ENCODE data around the gene DUSP8.
"Not testable (repeated sequence)": the region's sequence is repeated elsewhere in the genome, so short reads cannot be mapped to it uniquely, and the experiment has no call there.

Gene DUSP8, protein sequence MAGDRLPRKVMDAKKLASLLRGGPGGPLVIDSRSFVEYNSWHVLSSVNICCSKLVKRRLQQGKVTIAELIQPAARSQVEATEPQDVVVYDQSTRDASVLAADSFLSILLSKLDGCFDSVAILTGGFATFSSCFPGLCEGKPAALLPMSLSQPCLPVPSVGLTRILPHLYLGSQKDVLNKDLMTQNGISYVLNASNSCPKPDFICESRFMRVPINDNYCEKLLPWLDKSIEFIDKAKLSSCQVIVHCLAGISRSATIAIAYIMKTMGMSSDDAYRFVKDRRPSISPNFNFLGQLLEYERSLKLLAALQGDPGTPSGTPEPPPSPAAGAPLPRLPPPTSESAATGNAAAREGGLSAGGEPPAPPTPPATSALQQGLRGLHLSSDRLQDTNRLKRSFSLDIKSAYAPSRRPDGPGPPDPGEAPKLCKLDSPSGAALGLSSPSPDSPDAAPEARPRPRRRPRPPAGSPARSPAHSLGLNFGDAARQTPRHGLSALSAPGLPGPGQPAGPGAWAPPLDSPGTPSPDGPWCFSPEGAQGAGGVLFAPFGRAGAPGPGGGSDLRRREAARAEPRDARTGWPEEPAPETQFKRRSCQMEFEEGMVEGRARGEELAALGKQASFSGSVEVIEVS

DNA sequence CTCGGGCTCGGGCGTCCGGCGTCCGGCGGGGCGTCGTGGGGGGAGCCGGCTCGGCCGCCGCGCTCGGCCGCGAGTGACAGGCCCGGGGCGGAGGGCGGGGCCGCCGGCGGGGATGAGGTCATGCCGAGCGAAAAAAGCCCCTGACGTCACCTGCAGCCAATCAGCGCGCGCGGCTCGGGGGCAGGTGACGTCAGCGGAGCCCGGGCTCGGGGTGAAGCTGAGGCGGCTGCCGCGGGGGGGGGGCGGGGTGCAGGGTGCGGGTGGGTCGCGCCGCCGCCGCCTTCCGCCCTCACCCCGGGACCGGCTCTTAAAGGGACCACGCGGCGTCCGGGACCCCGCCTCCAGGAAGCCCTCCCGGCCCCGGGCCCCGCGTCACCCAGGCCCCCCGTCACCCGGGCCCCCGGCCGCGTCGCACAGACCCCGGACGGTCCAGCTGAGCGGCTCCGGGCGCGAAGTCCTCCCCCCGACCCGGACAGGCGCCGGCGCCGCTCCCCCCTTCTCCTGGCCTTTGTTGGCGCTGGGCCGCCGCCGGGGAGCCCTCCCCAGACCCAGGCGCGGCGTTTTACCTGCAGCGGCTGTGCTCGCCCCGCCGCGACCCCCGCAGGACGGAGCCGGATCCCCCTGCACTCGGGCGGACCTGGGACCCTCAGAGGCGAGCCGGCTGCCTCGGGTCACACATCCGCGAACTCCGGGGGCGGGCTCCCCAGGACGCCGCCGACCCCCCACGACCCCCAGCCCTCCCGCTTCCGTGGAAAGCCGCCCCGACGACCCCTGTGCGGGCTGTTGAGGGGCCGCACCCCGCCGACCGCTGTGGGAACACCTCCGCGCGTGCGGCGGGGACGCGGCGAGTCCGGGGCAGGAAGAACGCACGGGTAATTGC lies at the start of gene DUSP8:
DUSP8 (minus strand) TSS at position 75 of the 880 bp plus-strand sequence. CDS start 6,445 bp downstream, outside the sequence.
- DNase-seq (ENCODE audit: low read depth), result peak; percentile 94

DNA sequence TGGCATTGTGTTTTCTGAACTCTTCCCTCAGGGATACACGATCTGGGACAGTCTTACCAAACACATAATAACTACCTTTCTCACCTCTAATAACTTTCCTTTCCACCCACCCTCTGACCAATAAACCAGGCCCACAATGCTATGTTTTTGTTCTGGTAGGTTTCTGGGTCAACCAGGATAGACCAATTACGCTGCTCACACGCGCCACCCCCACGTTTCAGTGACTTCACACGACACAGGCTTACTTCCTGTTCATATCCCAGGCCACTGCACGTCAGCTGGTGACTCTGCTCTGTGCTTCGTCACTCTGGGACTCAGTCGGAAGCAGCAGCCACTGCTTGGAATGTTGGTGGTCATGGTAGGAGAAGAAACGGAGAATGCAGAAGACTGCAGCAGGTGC lies 47.4 kb upstream of the DUSP8 start:
- DNase-seq (ENCODE audit: low read depth), result no peak

DNA sequence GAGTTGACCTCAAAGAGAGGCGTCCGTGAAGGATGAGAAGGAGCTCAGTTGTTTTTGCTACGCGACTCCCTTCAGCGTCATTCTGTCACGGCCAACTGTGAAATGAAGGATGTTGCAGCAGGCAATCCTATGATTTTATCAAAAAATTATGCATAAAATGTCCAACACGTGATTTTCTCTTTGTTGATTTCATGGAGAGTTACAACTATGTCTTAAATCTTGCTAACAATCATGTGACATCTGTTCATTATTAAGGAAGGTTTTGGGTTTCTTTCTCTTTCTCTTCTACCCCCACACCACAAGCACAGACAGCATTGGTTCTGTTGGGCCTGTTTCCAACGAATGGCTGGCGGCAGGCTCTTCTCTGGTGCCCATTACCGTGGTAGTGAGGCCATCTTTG lies 46.2 kb upstream of the DUSP8 start:
- DNase-seq (ENCODE audit: low read depth), result no peak

DNA sequence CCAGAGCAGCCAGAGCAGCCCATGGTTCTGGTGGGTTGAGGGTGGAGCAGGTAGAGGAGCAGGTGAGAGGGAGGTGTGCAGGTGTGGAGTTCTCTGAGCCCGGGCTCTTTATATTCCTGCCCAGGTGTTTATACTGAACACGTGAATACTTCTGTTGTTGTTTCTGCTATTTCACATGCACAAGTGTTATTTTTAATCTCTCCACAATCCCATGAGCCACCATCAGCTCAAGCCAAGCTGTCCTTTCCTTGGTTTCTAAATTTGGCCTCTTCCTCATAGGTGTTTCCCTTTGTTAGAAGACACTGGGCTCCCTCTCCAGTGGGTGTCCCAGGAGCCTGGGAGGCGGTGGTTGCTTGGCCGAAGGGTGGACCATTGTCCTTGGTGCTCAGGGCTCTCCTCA lies 36.3 kb upstream of the DUSP8 start, which contains the start of gene KRTAP5-3:
KRTAP5-3 (minus strand) TSS at position 101 of the 400 bp plus-strand sequence; CDS start at position 23, 78 bp downstream.
- DNase-seq (ENCODE audit: low read depth), result no peak

DNA sequence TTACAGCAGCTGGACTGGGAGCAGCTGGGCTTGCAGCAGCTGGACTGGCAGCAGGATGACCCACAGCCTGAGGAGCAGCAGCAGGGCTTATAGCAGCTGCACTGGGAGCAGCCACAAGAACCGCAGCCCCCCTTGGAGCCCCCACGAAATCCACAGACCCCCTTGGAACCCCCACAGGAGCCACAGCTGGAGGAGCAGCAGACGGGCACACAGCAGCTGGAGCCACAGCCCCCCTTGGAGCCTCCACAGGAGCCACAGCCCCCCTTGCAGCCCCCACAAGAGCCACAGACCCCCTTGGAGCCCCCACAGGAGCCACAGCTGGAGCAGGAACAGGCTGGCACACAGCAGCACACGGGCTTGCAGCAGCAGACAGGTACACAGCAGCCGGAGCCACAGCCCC lies 35.8 kb upstream of the DUSP8 start:
- DNase-seq (ENCODE audit: low read depth), result not testable (repeated sequence)

DNA sequence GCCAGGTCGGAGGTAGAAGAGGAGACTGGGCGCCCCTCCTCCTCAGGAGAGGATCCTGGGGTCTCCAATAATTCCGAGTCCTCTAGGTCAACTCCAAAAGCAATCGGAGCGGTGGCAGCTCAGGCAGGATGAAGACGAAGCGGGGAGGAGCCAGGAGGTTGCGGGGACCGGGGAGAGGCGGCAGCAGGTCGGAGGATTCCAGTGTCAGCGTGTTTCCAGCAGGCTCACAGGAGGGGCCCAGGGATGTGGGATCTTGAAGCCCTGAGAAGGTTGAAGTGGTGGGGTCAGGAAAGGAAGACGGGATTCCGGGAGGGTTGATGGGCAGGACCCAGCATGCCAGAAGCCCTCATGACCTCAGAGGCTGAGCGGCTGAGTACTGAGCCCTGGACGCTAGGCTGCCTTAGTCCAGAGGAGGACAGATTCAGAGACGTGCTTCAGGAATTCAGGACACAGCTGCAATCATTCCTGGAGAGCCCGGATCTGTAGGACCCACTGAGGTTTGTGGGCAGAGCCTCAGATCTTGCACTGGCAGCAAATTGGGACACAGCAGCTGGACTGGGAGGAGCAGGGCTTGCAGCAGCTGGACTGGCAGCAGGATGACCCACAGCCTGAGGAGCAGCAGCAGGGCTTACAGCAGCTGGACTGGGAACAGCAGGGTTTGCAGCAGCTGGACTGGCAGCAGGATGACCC lies 35.2 kb upstream of the DUSP8 start:
- not testable (repeated sequence) for DNase-seq (ENCODE audit: low read depth)

DNA sequence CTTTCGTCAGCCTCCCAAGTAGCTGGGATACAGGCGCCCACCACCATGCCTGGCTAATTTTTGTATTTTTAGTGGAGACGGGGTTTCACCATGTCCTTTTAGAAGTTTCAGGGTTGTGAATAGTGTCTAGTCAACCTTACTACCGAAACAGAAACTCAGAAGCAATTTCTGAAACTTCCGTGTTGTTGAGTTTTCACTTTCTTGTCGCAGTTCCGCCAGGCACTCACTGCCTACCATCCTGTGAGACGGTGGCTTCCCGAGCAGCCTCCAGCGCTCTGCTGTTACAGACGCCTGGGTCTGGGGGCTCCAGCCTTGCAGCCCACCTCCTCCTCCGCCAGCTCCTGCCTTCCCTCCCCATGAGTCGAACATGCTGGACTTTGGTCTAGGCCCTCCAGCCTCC lies 33.9 kb upstream of the DUSP8 start:
- DNase-seq (ENCODE audit: low read depth), result not testable (repeated sequence)

DNA sequence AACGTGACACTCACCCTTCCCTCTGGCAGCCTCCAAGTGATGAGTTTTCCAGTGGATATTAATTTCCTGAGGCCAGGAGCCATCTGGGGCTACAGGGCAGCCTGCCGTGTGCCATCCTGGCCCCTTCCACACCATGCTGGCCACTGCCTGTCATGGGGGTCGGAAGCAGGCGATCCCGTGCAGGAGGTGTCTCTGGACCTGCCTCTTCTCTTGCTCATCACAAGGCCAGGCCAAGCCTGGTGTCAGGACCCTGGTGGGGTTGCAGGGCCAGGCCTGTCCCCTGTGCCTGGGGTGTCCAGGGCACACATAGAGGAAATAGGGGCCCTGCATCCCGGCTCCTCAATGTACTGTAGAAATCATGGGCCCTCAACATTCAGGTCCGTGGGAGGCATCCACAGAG lies 32.6 kb upstream of the DUSP8 start:
- DNase-seq (ENCODE audit: low read depth), result no peak

DNA sequence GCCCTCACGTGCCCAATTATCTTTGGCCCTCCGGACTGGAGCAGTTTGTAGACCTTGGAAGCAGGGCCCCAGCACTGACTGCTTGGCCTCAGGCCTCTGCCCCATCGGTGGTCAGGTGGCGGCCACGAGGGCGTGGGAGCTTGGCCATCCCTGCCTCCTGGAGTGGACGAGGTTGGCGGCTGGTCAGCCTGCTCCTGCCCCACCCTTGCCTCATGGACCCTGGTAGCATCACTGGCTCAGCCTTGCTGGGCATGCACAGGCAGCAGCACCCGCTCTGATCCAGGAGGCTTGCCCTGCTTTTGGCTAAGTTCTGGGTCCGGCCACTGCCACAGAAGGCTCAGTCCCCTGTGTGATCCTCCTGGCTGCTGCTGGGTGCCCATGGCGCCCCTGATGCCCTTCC lies 32.1 kb upstream of the DUSP8 start:
- DNase-seq (ENCODE audit: low read depth), result no peak

DNA sequence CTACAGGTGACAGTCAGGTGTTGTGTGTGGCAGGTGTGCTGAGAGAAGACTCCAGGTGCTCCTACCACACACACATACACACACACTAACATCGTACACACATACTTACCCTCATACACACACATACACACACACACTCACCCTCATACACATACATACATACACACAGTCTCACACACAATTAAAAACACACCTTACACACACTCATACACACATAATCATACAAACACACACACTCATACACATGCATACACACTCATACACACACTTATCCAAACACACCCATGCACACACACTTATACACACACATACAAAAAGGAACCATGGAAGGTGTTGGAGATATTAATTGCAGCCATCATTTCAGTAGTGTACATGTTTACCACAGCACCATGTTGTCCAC lies 31.6 kb upstream of the DUSP8 start:
- no peak for DNase-seq (ENCODE audit: low read depth)

DNA sequence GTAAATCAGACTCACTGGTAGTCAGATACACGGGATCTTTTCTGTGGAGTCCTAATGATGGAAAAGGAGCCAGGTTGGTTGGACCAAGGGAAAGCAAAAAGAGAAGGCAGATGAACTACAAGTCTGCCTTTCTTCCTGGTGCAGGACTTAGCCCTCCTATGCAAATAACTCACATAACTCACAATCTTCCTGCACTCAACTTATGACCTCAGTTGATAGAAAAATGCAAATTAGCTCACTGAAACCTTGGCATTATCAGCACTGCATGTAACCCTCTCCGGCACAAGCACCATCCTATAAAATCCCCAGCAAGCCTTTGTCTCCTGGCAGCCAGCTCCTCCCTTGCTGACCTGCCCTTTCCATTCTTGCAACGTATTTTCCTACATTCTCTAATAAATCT lies 29.6 kb upstream of the DUSP8 start:
- not testable (repeated sequence) for DNase-seq (ENCODE audit: low read depth)

DNA sequence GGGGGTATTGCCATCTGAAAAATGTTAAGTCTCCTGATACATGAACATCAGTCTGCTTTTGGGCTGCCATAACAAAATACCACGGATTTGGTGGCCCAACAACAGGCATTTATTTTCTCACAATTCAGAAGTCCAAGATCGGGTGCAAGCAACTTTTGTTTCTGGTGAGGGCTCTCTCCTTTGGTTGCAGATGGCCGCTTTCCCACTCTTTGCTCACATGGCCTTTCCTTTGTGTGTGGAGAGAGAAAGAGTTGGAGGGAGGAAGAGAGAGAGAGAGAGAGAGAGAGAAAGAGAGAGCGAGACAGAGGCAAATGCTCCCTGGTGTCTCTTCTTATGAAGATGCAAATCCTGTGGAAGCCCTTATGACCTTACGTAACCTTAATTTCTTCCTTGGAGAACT lies 28.6 kb upstream of the DUSP8 start:
- no peak for DNase-seq (ENCODE audit: low read depth)

DNA sequence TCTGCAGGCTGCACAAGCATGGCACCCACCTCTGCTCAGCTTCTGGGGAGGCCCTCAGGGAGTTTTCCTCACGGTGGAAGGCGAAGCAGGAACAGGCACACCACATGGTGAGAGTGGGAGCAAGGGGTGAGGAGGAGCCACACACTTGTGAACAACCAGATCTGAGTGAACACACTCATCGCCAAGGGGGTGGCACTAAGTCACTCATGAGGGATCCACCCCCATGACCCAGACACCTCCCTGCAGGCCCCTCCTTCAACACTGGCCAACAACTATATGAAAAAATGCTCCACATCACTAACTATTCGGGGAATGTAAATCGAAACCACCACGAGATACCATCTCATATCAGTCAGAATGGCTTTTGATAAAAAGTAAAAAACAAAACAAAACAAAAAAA lies 26.7 kb upstream of the DUSP8 start:
- DNase-seq (ENCODE audit: low read depth), result no peak

DNA sequence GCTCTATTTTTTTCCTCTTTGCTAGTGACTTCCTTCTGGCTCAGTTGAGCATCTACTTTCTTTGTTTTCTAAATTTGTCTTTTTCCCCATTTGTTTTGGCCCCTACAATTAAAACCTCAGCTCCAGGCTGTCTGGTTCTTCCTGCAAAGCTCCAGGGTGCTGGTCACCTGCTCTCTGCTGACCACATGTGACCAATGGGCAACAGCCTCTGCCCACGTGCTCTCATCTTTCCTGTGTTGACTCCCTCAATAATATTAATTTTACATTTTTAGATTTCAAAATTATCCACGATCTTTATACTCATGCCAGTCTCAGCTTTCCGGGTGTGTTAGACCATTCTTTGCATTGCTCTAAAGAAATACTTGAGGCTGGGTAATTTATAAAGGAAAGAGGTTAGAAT lies 26.3 kb upstream of the DUSP8 start:
- DNase-seq (ENCODE audit: low read depth), result not testable (repeated sequence)

DNA sequence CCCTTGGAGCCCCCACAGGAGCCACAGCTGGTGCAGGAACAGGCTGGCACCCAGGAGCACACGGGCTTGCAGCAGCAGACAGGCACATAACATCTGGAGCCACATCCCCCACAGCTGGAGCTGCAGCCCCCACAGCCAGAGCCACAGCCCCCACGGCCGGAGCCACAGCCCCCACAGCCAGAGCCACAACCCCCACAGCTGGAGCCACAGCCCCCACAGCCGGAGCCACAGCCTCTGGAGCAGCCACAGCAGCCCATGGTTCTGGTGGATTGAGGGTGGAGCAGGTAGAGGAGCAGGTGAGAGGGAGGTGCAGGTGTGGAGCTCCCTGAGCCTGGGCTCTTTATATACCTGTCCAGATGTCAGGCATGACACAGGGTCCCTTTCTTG lies 25.9 kb upstream of the DUSP8 start, which contains the start of gene KRTAP5-2:
KRTAP5-2 (minus strand) TSS at position 301 of the 387 bp plus-strand sequence; CDS start at position 257, 44 bp downstream.
- DNase-seq (ENCODE audit: low read depth), result no peak

DNA sequence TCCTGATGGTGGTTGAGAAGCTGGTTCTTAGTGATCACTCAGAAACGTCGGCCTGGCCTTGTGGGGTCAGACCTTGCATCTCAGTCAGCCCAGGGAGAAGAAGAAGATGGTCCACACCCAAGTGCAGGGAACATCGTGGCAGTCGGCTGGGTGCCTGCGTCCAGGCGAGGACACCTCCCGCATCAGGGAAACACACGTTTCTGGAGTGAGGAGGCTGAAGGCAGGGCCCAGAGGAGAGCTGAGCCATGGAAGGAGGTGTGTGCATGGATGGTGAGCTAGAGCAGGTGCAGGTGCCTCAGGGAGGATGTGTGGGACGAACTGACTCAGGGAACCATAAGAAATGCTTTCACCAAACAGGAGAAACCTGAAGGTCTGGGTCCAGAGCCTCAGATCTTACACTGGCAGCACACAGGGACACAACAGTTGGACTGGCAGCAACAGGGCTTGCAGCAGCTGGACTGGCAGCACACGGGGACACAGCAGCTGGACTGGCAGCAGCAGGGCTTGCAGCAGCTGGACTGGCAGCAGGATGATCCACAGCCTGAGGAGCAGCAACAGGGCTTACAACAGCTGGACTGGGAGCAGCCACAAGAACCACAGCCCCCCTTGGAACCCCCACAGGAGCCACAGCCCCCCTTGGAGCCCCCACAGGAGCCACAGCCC lies 25.4 kb upstream of the DUSP8 start:
- DNase-seq (ENCODE audit: low read depth), result no peak

DNA sequence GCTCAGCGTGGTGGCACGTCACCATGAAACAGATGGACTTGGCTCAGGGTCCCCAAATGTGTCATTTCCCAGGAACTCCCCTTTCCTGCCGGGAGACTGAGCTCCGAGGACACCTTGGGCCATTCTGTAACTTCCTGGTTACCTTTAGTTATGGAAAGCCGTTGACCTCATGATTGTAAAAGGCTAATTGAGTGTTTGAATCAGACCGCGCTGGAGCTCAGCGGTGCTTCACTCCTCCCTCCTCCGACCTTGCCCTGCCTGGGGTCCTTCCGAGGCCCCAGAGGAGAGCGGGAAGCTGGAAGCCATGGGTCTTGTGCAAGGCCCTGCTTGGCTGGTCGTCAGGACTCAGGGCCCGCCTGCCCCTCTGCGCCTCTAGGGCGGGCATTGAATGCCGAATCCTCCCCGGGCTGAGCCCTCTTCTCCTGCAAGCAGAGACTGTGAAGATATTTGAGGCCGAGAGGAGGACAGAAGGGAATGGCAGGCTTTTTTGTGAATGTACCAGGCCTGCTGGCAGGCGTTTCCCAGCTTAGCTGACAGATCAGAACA lies 24.6 kb upstream of the DUSP8 start:
- DNase-seq (ENCODE audit: low read depth), result not testable (repeated sequence)

DNA sequence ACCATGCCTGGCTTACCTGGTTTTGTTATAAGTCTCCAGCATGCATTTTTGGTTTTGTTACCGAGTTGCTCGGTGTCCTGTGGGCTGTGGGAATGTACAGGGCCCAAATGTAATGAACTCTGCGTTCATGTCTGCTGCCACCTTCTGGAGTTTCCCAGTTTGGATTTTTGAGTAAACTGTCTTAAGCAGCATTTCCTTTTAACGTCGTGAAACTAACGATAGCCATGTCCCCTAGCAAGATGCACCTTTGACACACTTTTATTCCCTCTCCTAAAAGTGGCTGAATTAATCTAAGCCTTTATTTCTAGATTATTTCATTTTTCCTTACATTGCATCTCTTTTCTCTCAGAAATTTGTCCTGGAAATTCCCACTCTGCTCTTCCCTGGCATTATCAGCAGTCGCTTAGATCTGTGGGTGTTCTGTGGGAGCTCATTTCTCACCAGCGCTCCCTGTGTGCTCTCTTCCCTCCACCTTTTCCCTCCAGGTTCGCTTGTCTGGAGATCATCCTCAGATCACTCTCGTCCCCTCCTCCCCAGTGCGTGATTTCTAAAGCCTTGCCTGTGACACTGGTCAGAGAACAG lies 24.0 kb upstream of the DUSP8 start:
- DNase-seq (ENCODE audit: low read depth), result not testable (repeated sequence)

DNA sequence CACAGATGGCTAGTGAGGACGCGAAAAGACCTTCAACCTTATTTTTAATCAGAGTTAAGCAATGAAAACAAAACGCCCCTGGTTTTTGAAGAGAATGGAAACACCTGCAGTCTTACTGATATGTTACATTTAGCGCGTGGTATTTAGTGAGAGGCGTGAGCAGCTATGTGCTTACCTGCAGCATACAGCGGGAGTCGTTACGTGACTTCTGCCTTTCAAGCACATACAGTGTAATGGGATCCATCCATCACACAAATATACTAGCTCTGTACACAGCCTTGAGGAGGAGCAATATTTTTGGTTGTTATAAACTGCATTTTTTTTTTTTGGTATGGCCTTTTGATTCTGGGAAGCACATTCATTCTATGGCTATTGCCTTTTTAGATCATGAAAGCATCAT lies 20.6 kb upstream of the DUSP8 start:
- no peak for DNase-seq (ENCODE audit: low read depth)

DNA sequence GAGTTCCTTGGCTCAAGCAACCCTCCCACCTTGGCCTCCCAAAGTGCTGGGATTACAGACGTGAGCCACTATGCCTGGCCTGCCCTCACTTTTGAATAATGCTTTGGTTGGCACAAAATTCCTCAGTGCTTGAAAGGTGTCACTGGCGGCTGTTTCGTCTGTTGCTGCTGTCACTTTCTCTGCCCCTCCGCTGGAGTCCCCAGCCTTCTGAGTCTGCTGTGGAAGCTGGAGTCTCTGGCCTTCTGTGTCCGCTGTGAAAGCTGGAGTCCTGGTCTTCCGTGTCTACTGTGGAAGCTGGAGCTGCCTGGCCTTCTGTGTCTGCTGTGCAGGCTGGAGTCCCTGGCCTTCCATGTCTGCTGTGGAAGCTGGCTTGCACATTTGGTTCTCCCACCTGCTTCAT lies 17.9 kb upstream of the DUSP8 start:
- no peak for DNase-seq (ENCODE audit: low read depth)

Data from stimulated activated CD8-positive, alpha-beta memory T cell treated with anti-CD3 and anti-CD28 coated beads, Interleukin-12 subunit alpha, Interleukin-12 subunit beta, amount 100 ng/mL, for 1 hour (primary cell).